IPS-11a (cell line): ENCODE measurements around the gene KCNQ1.
A peak's percentile ranks its signal among the peaks of the same experiment; 100 is the strongest.

ENCODE experiments used
- H3K4me3 ChIP-seq: one replicate; pipeline ENCODE4 v1.5.1; 2013; ENCODE audit warnings: low read depth, low read length, control low read depth

KCNQ1 gene

DNA sequence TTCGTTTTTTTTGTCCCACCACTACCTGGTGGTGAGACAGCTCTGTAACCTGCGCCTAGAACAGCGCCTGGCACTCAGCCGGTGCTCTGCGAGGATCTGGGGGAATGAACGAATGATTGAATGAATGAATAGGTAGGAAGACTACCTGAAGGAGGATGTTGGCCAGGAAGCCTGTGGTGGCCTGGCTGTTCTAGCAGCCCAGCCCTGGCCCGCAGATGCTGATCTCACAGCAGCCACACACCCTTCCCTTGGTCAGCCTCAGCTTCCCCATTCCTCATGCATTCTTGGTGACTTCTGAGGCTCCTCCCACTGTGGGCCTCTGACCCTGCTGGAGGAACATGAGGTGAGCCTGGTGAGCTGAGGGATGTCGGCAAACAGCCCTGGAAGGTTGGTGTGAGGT is 4.2 kb upstream of the KCNQ1 start:
- no peak overlapping the region for H3K4me3 ChIP-seq

DNA sequence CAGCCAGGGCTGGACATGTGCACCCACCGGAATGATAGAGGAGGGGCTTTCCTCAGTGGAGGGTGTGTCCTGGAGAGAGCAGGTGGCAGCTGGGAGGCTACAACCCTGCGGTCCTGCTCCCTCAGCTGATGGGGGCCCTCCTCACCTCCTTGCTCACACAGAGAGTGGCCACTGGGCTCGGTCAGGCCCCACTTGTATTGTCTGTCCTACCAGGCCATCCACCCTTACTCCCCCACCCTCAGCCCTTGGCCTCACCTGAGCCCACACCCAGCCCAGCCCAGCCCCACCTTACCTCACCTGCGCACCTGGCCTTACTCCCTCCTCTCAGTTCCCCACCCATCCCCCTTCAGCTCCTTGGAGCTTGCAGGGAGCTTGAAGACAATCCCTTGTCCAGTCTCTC is 3.6 kb upstream of the KCNQ1 start:
- H3K4me3 ChIP-seq: no peak overlapping the region

DNA sequence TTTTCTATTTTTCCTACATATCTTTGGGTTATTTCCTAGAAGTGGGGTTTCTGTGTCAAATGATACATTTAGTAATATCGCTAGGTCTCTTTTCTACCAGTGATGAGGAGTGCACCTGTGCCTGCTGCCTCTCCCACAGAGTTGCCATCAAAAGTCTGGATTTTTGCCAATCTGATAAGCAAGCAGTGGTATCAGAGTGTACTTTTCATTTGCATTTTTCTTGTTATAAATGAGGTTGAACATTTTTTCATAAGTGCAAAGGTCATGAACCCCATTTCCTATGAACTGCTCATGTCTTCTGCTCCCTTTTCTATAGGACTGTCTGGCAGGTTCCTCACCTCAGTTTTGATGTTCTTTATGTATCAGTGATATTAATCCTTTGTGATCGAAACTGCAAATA is 2.2 kb upstream of the KCNQ1 start:
- H3K4me3 ChIP-seq: no peak overlapping the region

DNA sequence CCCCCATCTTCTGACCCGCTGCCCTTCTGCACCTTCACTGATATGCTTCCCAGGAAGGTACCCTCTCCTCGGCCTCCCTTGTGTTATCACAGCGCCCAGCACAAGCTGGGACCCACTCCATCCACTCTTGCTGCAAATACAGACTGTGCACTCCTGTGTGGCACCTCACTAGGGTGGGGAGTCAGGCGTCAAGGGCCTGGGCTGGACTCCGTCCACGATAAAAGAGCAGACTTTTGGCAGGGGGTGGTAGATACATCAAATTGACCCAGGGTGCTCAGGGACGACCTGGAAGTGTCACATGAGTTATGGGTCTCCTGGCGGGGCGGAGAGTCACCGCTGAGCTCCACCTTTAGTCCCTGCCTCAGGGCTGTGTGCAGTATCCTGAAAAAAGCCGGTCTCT is 1.4 kb upstream of the KCNQ1 start:
- H3K4me3 ChIP-seq: no peak overlapping the region

DNA sequence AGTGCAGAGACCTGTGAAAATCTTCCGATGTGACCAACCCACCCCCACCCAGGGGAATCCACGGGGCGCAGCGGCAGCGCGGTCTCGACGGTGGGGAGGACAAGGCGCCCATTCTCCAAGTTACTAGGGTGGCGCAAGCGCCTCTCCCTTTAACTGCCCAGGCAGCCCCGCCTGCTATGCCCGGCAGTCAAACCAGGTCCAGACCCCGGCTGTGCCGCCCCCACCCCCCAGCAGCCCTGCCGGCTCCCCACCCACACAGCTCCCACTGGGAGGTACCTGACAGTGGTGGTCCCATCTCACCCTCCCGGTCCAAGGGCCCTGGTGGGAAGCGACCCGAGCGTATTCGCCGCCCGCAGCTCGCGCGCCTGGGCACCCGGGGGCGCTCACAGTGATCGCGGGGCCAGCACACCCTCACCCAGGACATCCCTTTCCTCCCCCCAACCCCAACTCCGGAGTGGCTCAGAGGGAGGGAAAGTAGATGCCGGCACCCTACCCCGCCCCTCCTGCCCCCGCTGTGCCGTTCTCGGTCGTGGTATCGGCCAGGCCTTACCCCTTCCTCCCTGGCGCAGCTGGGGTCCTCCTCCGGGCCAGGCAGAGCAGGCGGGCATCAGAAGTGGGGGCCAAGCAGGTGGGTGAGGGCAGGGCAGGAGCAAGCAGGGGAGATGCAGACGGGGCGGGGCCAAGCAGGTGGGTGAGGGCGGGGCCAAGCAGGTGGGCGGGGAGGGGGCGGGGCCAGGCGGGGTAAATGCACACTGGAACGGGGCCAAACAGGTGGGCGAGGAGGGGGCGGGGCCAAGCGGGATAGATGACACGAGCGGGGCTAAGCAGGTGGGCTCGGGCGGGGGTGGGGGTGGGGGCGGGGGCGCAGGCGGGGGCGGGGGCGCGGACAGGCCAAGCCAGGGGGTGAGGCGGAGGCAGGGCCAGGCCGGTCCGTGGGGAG is 657 bp upstream of the KCNQ1 start, which contains the start of gene TRPM5:
Gene TRPM5 (minus strand): TSS at position 634 of the 940 bp plus-strand sequence. CDS start 21,478 bp downstream, outside the sequence.
- H3K4me3 ChIP-seq: peak within 1 kb of the TSS; percentile 27

DNA sequence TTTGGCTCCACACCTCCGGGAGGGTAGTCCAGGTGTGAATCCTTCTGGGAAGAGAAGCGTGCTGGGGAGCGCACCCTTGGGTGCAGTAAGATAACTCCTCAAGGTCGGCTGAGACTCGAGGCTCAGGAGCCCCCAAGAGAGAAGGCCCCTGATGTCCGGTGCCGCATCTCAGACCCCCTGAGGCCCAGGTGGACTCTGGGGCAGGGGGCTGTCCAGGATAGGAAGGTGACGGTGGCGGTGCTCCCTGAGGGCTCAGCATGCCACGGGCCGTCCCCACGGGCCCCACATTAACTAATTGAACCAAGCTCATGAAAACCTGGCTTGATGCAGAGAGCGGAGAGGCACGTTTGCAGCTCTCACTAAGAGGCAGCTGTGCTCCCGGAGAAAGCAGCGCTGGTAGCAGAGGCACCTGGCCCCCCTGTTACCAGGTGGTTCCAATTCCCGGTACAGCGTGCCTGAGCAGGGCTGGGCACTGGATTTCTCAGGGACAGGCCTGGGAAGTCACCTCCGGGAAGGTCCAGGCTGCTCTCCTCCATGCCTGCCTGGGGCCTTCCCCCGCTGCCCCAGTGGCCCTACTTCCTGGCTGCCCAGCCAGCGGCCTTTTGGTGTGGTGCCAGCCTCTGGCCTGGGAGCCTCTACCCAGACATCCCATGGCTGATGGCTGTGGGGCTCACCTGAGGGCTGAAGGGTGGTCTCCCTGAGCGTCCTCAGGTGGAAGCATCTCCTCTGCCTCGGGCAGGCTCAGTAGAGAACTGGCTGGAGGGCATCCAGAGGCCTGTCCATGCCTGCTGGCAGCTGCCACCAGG is 1.1 kb downstream of the KCNQ1 start:
- peak overlapping the region; percentile 27 for H3K4me3 ChIP-seq

DNA sequence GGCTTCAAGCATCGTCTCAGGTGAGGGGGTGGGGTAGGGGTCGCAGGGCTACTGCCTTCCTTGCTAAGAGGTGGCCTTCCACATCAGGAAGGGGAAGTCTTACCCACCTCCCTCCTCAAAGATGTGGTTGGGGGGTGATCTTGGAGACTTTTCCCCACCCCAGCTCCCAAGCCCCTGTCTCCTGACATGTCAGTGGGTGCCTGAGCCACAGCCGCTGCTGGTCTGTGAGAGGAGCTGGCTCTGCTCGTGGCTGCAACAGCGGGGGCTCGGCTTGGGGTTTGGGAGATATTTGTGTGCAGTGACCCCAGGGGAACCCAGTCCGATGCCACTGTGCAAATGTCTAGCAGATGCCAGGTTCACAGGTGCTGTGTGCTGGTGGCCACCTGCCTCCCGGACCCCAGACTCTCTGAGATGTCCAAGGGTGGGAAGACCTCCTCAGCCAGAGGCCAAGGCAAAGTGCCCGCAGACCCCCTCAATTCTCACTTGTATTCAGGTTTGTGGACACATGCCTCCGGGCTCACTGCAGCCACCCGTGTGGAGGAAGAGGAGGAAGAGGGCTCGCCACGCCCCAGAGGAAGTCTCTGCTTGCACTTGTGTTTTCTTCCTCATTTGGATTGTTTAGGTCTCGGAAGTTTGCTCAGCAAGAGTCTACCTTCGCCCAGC is 1.9 kb downstream of the KCNQ1 start:
- H3K4me3 ChIP-seq: no peak overlapping the region

DNA sequence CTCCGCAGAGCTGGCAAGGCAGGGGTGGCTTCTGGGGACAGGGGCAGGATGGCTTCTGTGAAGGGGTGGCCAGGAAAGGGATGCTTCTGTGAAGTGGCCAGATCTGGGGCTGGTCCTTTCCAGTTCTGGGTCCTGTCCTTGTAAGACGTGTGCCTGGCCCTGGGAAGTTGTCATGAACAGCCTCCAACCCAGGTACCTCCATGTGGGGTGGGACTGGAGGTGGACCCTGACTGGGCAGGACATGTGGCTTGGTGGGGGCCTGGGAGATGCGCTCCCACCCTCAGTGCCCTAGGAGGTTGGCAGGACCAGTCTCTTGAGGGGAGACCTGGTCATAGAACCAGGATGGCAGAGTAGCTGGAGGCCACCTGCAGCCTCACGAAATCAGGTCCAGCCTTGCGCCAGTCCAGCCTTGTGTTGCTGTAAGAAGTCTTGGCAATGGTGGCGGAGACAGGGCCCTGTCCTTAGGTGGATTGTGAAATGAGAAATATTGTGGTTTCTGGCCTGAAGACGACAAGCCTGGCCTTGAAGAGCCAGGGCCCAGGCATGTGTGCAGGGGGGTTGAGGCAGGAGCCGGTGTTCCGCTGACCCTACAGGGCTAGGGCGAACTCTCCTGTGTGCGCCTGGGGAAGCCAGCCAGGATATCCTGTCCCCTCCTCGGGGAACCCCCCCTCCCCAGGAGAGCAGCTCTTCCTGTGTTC is 2.6 kb downstream of the KCNQ1 start:
- H3K4me3 ChIP-seq: no peak overlapping the region

DNA sequence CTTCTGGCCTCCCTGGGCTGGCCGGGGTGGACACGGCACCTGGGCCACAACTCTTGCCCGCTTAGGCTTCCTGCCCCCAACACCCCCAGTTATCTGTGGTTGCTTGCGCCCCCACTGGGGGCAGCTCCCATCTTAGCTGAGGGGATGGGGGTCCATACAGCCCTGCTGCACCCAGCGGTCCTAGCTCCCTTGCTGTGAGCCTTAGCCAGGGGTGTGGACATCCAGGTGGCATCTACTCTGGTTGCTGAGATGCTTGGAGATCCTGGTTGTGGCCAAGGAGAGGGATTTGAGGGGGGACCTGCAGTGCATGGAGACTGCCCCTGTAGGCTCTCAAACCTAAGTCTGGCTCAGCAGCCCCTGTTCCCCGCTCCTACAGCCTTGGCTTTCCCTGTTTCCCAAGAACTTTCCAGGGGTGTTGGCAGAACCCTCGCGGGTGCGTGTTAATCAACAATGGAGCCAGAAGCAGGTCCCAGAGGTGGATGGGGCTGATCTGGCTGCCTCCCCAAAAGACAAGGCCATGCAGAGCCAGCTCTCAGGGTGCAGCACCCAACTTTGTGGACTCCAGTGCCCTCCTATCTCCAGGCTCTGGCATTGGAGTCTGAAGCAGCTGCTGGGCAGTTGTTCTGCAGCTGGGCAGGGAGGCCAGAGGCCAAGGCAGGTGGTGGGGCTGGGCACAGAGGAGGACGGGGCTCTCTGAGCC is 3.3 kb downstream of the KCNQ1 start:
- no peak overlapping the region for H3K4me3 ChIP-seq

DNA sequence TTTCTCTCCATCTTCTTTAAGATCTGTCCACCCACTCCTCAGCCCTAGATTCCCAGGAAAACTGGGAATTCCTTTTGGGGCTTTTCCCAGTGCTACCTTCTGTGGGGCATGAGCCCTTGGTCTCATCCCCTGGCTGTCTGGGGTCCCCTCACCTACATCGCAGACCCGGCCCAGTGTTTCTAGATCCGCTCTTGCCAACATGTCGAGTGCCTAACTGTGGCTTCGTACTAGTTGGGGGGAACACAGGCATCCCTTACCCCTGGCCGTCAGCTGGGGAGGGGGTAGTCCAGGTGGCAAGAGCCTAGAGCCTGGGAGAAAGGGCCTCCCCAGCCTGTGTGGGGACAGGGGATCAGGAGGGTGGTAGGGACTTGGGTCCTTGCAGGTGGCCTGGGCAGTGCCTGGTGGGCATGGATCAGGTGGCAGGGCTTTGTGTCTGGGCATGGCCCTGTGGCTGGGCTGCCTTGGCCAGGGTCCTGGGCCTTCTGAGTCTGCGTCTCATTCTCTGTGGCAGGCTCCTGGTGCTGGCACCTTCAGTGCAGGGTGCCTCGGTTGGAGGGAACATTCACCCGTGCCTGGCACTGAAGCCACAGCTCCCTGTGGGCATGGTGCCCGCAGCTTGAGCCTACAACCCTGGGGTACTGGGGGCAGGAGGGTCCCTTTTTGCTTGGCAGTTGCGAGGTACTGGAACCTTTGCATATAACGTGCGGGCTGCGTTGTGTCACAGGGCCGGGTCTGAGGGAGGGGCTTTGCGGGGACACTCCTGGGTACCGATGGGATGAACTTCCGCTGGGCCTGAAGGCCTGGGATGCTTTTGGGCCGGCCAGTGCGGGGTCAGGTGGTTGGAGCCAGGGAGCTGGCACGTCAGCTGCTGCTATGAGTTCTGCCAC is 4.1 kb downstream of the KCNQ1 start:
- H3K4me3 ChIP-seq: no peak overlapping the region

DNA sequence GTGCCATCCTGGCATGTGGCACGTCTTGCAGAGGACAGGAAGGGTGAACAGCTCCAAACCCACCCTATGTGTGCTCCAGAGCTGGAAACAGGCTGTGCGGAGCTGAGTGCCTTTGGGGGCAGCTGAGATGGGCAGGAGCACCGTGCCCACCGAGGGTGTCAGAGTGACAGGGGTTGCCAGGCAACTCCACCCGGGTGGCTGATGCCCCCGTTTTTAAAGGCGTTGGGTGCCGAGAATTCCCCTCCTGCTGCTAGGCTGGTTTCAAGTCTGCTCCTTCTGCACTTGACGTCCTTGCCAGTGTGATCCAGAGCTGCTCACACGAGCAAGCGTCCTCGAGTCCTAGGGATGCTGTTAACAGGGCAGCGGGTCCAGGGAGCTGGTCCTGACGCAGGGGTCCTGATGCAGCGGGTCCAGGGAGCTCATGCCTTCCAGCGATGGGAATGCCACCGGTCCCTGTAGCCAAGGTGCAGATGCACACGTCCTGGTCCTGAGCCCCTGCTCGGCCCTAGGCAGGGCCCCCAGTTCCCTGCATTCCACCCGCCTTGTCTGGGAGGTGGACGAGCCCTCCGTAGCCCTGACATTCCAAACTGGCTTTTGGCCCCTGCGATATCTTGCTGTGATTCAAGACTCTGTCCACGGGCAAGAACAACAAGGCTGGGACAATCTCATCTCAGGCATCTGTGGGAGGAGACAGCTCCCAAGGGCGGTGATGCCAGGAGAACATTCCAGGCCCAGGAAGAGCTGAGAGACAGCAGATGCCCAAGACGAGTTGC is 4.9 kb downstream of the KCNQ1 start:
- H3K4me3 ChIP-seq: no peak overlapping the region

DNA sequence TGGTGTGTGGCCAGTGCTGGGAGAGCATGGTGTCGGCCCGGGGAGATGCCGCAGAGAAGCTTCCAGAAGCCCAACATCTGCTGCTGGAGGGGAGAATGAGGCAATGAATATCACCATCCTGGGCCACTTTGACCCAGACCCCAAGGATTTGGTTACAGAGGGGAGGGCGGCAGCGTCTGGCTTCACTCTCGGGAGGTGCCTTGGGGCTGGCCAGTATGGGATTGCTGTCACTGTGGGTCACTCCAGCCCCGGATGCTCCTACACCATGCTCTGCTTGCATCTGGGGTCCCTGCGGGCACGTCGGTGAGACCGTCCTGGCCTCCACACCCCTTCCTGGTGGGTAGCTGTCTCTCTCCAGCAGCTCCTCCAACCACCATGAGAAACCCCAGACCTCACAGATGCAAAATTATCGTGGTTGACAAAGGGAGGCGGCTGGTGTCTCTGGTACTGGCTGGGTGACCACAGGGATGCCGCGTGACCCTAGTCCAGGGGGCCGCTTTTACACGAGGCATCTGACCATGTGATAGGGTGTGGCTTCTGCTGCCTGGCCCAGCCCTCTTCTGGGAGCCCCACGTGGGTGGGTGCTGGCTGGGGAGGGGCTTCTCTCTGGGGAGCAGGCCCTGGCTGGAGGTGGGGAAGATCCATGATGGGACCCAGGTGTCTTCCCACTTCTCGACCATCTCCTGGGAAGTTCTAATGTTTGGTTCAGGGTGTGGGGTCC is 5.7 kb downstream of the KCNQ1 start:
- H3K4me3 ChIP-seq: no peak overlapping the region

DNA sequence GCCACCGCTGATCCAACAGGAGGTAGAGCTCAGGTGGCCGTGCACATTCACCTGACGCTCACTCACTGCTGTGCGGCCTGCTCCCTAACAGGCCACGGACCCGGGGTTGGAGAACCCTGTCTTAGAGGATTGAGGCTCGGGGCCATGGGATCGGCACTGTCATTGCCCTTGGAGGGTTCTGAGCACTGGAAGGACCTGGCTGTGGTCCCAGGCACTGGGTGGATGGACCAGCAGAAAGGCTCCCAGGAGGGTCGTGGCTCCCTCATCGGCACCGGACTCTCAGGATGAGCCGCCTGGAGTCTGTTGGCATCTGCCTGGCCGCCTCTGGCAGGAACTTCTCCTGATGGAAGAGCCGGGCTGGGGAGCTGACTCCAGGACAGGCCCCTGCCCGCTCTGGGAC is 6.5 kb downstream of the KCNQ1 start:
- H3K4me3 ChIP-seq: no peak overlapping the region

DNA sequence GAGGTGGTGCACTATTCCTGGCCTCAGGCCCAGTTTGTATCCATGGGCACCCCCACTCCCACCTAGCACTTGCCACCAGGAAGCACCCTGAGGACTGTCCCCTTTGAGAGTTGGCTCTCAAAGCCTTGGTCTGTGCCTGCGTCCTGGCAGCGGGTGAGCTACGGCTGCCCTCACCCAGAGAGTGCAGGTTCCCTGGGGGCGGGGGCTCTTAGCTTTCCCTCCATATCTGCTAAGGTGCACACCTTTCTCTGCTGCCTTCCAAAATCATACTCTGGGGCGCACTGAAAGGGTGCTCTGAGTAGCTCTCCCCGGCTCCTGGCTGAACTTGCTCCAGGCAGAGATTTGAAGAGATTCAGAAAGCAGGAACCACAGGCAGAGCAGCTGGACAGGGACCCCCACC is 7.1 kb downstream of the KCNQ1 start:
- no peak overlapping the region for H3K4me3 ChIP-seq

DNA sequence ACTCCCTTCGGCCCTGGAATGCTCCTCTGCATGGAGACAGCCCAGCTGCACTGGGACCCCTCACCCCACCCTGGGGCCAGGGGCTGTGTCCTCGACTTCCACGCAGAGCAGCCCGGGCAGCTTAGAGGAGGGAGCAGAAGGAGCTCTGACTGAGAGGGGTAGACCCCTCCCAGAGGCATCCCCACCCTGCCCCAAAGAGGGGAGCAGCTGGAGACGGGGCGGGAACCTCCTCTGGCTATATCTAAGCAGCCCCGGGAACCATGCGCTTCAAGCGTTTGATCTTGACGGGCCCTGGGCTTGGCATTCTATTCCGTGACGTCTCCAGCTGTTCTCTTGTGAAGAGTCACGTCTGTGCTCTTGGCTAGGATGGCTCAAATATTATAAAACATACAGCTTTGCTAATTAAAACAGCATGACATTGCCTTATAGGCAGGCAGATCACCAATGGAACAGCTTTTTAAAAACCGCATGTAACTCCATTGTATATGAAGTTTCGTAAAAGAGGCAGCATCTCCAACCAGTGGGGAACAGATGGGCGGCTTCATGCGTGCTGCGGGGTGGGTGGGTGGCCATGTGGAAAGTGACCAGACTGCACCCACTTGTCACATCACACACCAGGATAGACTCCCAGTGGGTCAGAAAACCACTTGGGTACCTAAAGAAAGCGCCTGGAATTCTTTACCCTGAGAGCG is 7.7 kb downstream of the KCNQ1 start:
- no peak overlapping the region for H3K4me3 ChIP-seq

DNA sequence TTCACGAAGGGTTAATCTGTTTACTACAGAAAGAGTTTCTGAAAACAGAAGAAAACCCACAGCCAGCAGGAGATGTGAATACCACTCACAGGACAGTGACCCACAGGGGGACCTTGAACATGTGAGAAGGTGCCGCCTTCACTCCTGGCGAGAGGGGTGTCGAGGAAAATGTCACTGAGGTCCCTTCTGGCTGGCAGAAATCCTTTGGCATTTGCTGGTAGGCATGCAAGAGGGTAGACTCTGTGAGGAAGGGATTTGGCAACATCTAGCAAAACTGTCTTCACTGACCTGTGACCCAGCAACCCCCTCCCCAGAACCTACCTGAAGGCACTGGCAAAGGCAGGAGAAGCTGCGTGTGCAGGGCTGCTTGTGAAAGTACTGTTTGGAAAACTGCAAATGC is 8.6 kb downstream of the KCNQ1 start:
- H3K4me3 ChIP-seq: no peak overlapping the region

DNA sequence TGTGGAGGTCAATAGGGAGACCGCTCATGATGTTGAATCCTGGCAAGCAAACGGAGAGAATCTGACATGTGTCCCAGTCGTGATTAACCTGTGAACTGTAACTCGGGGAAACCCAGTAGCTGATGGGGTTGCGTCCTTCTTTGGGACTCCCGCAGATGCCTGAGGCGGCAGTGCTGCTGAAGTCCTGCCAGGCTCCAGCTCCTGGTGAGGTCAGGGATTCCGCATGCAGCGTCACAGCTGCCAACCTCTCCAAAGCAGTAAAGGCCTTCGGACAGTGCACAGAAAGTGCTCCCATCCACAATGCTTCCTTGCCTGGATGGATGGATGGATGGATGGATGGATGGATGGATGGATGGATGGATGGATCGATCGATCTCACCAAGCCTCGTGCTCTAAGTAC is 13.5 kb downstream of the KCNQ1 start:
- H3K4me3 ChIP-seq: no peak overlapping the region
